Medulla oblongata (tissue), 1 donor: Measurements from ENCODE around the gene PDCD6IP.
"Not testable (repeated sequence)": the region's sequence is repeated elsewhere in the genome, so short reads cannot be mapped to it uniquely, and the experiment has no call there.

Experiments used
- DNase-seq: peaks from one replicate; pipeline ENCODE4 v3.0.0-alpha.2; 2015; ENCODE audit errors: extremely low spot score

Gene PDCD6IP

GRCh38 chr3:33798418-33799201 lies at the start of gene PDCD6IP:
Gene PDCD6IP, plus strand, starts transcription at chr3:33798630. Its CDS starts 99 bp downstream, at chr3:33798729.
- peak; percentile 93 for DNase-seq

- no peak for DNase-seq
Measured at GRCh38 chr3:33749546-33750210, 48.8 kb upstream of the PDCD6IP start.

- no peak for DNase-seq
Measured at GRCh38 chr3:33750211-33750548, 48.2 kb upstream of the PDCD6IP start.

- DNase-seq = no peak
Measured at GRCh38 chr3:33751336-33751735, 47.1 kb upstream of the PDCD6IP start.

- not testable (repeated sequence) for DNase-seq
Measured at GRCh38 chr3:33754391-33754790, 44.0 kb upstream of the PDCD6IP start.

- DNase-seq = no peak
Measured at GRCh38 chr3:33758281-33758680, 40.1 kb upstream of the PDCD6IP start.

GRCh38 chr3:33758864-33759263 lies 39.6 kb upstream of the PDCD6IP start:
- DNase-seq = no peak

GRCh38 chr3:33768578-33769330 lies 29.7 kb upstream of the PDCD6IP start:
- DNase-seq = no peak

GRCh38 chr3:33773637-33774036 lies 24.8 kb upstream of the PDCD6IP start:
- DNase-seq = no peak

GRCh38 chr3:33775363-33775762 lies 23.1 kb upstream of the PDCD6IP start:
- DNase-seq = no peak

GRCh38 chr3:33777996-33778395 lies 20.4 kb upstream of the PDCD6IP start:
- DNase-seq = no peak

GRCh38 chr3:33779751-33780150 lies 18.7 kb upstream of the PDCD6IP start:
- DNase-seq = no peak

GRCh38 chr3:33781413-33781812 lies 17.0 kb upstream of the PDCD6IP start:
- not testable (repeated sequence) for DNase-seq

- DNase-seq = no peak
Measured at GRCh38 chr3:33786565-33787327, 11.7 kb upstream of the PDCD6IP start.

- peak; percentile 67 for DNase-seq
Measured at GRCh38 chr3:33787328-33788009, 11.0 kb upstream of the PDCD6IP start.

GRCh38 chr3:33789183-33789954 lies 9.1 kb upstream of the PDCD6IP start:
- no peak for DNase-seq

GRCh38 chr3:33790091-33790490 lies 8.3 kb upstream of the PDCD6IP start:
- DNase-seq = no peak

- no peak for DNase-seq
Measured at GRCh38 chr3:33791477-33792166, 6.8 kb upstream of the PDCD6IP start.

- no peak for DNase-seq
Measured at GRCh38 chr3:33792167-33792892, 6.1 kb upstream of the PDCD6IP start.
